ENCODE data around the gene CLCNKB. TPM values are rescaled to one million over a fixed set of nuclear protein-coding genes. Genes with fewer than 3 reads are reported as not detected.
A peak's percentile ranks its signal among the peaks of the same experiment; 100 is the strongest.

The CLCNKB gene
- total and polyA plus RNA-seq, 2 of the 13 experiments (the other 11 are each of a cell fraction or from before 2014, with no cell fraction given) = 0.04 TPM; not detected in 1

- TF ChIP-seq AGO2 (optimal IDR thresholded peaks at IDR 0.05; ENCODE audit: low read depth, low read length) = no peak
- no peak; the same call in 1 of the 2 replicates for TF ChIP-seq PHF20 (CRISPR knock-in tag; IDR thresholded peaks at IDR 0.05)
- TF ChIP-seq HIVEP1 (CRISPR knock-in tag; IDR thresholded peaks at IDR 0.05) = no peak
- no peak for TF ChIP-seq SCMH1 (CRISPR knock-in tag; IDR thresholded peaks at IDR 0.05; ENCODE audit: borderline replicate concordance)
- TF ChIP-seq KLF9 (CRISPR knock-in tag; IDR thresholded peaks at IDR 0.05; ENCODE audit: low read depth) = no peak
- no peak for TF ChIP-seq ZNF773 (CRISPR knock-in tag; IDR thresholded peaks at IDR 0.05; ENCODE audit: borderline replicate concordance)
- TF ChIP-seq, protein P1, sequence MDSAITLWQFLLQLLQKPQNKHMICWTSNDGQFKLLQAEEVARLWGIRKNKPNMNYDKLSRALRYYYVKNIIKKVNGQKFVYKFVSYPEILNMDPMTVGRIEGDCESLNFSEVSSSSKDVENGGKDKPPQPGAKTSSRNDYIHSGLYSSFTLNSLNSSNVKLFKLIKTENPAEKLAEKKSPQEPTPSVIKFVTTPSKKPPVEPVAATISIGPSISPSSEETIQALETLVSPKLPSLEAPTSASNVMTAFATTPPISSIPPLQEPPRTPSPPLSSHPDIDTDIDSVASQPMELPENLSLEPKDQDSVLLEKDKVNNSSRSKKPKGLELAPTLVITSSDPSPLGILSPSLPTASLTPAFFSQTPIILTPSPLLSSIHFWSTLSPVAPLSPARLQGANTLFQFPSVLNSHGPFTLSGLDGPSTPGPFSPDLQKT (CRISPR knock-in tag; IDR thresholded peaks at IDR 0.05; ENCODE audit: borderline replicate concordance) = no peak
- TF ChIP-seq SP4 (CRISPR knock-in tag; IDR thresholded peaks at IDR 0.05) = 0 out of 2 replicates have a peak, but pooled peaks have one; percentile 28
- no peak for TF ChIP-seq REL (CRISPR knock-in tag; conservative IDR thresholded peaks at IDR 0.05)
- TF ChIP-seq ZNF558 (CRISPR knock-in tag; IDR thresholded peaks at IDR 0.05; ENCODE audit: borderline replicate concordance) = no peak
- TF ChIP-seq ZNF878 (CRISPR knock-in tag; IDR thresholded peaks at IDR 0.05) = no peak
- no peak for TF ChIP-seq KLF15 (CRISPR knock-in tag; IDR thresholded peaks at IDR 0.05; ENCODE audit: borderline replicate concordance)
- TF ChIP-seq PITX1 (CRISPR knock-in tag; IDR thresholded peaks at IDR 0.05) = no peak
- TF ChIP-seq ZNF766 (CRISPR knock-in tag; IDR thresholded peaks at IDR 0.05; ENCODE audit: borderline replicate concordance) = no peak
- TF ChIP-seq ZNF354B (CRISPR knock-in tag; IDR thresholded peaks at IDR 0.05) = no peak
- TF ChIP-seq ATF2 (CRISPR knock-in tag; IDR thresholded peaks at IDR 0.05) = peak; percentile 44; the same call in 1 of the 2 replicates
- TF ChIP-seq ZKSCAN8 (CRISPR knock-in tag; IDR thresholded peaks at IDR 0.05; ENCODE audit: borderline replicate concordance) = no peak
- TF ChIP-seq ZSCAN20 (CRISPR knock-in tag; IDR thresholded peaks at IDR 0.05; ENCODE audit: borderline replicate concordance) = no peak
- TF ChIP-seq ZNF33B (CRISPR knock-in tag; IDR thresholded peaks at IDR 0.05) = no peak
- no peak; the same call in 1 of the 2 replicates for TF ChIP-seq ZNF574 (CRISPR knock-in tag; IDR thresholded peaks at IDR 0.05)
- no peak for TF ChIP-seq HNRNPK (IDR thresholded peaks at IDR 0.05; ENCODE audit: low read depth, low read length, poor library complexity, severe bottlenecking)
- no peak for TF ChIP-seq ZFP37 (CRISPR knock-in tag; IDR thresholded peaks at IDR 0.05; ENCODE audit: borderline replicate concordance)
- TF ChIP-seq IKZF4 (CRISPR knock-in tag; IDR thresholded peaks at IDR 0.05; ENCODE audit: borderline replicate concordance, low read depth, not compliant biosample characterization) = no peak
- no peak; the same call in 1 of the 2 replicates for TF ChIP-seq ZNF274 (CRISPR knock-in tag; IDR thresholded peaks at IDR 0.05)
- no peak for TF ChIP-seq TSC22D2 (CRISPR knock-in tag; IDR thresholded peaks at IDR 0.05; ENCODE audit: borderline replicate concordance)
Observed at GRCh38 chr1:15994590-15995351, 48.8 kb upstream of the CLCNKB start (continued).

All from HepG2 (cell line).